ENCODE data around the gene NLRP12. TPM values are rescaled to one million over a fixed set of nuclear protein-coding genes. Genes with fewer than 3 reads are reported as not detected.
"Not testable (repeated sequence)": the region's sequence is repeated elsewhere in the genome, so short reads cannot be mapped to it uniquely, and the experiment has no call there.

Gene NLRP12
- total RNA-seq, 2 donors from 2014 or later, result 0.11 TPM; not detected in 1

- no peak overlapping the region for H3K27ac ChIP-seq
- TF ChIP-seq CTCF (IDR thresholded peaks at IDR 0.05), result no peak
- H3K9me3 ChIP-seq, result no peaks in the 10 kb centered on the region
- no peak for DNase-seq
- H3K4me3 ChIP-seq, result no peak overlapping the region
- intact Hi-C loops (cut with DNase I), result loop anchor here (5.0 to 10.0 kb wide), 3 partner anchors 35 to 175 kb away; partner anchors contain the start of genes CACNG7 and PRKCG
- no peak overlapping the region for H3K9ac ChIP-seq (ENCODE audit: low read depth in 2 of 2, low read length in 2 of 2)
- no peaks in the 10 kb centered on the region for H3K4me1 ChIP-seq
- no peaks in the 10 kb centered on the region for H3K36me3 ChIP-seq
- H3K27me3 ChIP-seq, result no peaks in the 10 kb centered on the region
These were observed 23.4 kb upstream of the NLRP12 start for GRCh38 chr19:53847555-53847954.

DNA sequence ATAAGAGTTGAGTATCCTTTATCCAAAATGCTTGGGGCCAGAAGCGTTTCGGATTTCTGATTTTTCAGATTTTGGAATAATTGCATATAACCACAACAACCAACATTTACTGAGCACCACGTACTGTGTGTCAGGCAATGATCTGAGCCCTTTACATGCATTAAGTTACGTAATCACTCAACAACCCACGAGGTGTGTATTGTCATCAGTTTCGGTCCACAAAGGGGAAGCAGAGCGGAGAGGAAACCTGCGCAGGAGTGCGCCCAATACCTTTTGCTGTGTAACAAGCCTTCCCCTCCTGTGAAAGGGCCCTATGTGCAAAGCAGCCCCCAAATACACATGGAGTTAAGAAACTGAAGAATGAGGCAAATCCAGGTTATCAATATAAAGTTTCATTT is 20.7 kb upstream of the NLRP12 start:
- no peak overlapping the region for H3K4me3 ChIP-seq
- H3K9ac ChIP-seq (ENCODE audit: low read depth in 2 of 2, low read length in 2 of 2), result no peak overlapping the region
- no peak for DNase-seq
- no peaks in the 10 kb centered on the region for H3K9me3 ChIP-seq
- intact Hi-C loops (cut with DNase I), result loop anchor here (5.0 to 10.0 kb wide), 3 partner anchors 37 to 177 kb away; partner anchors contain the start of genes CACNG7 and PRKCG
- H3K4me1 ChIP-seq, result no peaks in the 10 kb centered on the region
- no peaks in the 10 kb centered on the region for H3K36me3 ChIP-seq
- no peak for TF ChIP-seq CTCF (IDR thresholded peaks at IDR 0.05)
- H3K27me3 ChIP-seq, result no peaks in the 10 kb centered on the region
- no peak overlapping the region for H3K27ac ChIP-seq

DNA sequence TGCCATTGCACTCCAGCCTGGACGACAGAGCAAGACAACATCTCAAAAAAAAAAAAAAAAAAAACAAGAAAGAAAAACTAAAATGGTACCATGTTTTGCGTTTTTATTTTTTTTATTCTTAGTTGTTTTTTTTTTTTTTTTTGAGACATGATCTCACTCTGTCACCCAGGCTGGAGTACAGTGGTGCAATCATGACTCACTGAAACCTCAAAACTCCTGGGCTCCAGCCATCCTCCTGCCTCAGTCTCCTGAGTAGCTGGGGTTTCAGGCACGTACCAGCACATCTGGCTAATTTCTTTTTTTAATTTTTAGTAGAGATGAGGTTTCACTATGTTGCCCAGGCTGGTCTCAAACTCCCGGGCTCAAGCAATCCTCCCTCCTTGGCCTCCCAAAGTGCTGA is 16.8 kb upstream of the NLRP12 start:
- intact Hi-C loops (cut with DNase I), result loop anchor here (10.0 kb wide), 1 partner anchor 64 kb away; the partner anchor contains the start of gene CACNG7

DNA sequence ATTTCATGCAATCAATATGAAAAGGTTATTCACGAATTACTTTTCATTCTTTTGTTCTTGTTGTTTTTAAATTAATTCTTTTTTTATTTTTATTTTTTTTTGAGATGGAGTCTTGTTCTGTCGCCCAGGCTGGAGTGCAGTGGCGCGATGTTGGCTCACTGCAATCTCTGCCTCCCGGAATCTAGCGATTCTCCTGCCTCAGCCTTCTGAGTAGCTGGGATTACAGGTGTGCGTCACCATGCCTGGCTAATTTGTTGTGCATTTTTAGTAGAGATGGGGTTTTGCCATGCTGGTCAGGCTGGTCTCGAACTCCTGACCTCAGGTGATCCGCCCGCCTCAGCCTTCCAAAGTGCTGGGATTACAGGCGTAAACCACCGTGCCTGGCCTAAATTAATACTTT is 16.1 kb upstream of the NLRP12 start:
- intact Hi-C loops (cut with DNase I), result loop anchor here (10.0 kb wide), 1 partner anchor 65 kb away; the partner anchor contains the start of gene CACNG7
- H3K4me3 ChIP-seq; H3K36me3 ChIP-seq; H3K4me1 ChIP-seq; DNase-seq; H3K27me3 ChIP-seq; H3K9ac ChIP-seq (ENCODE audit: low read depth in 2 of 2, low read length in 2 of 2); H3K9me3 ChIP-seq; H3K27ac ChIP-seq: not testable (repeated sequence)

More for the DNA sequence above, 16.8 kb upstream of the NLRP12 start:
- H3K4me1 ChIP-seq; H3K9me3 ChIP-seq; H3K4me3 ChIP-seq; H3K36me3 ChIP-seq; DNase-seq; H3K27ac ChIP-seq; H3K9ac ChIP-seq (ENCODE audit: low read depth in 2 of 2, low read length in 2 of 2); H3K27me3 ChIP-seq: not testable (repeated sequence)

- H3K27ac ChIP-seq; intact Hi-C loops (cut with DNase I); H3K9me3 ChIP-seq; H3K9ac ChIP-seq (ENCODE audit: low read depth in 2 of 2, low read length in 2 of 2); H3K4me1 ChIP-seq; H3K27me3 ChIP-seq; DNase-seq; H3K4me3 ChIP-seq; H3K36me3 ChIP-seq: not testable (repeated sequence)
These were observed 14.3 kb upstream of the NLRP12 start for GRCh38 chr19:53838446-53838845.

GRCh38 chr19:53832861-53833260 is 8.7 kb upstream of the NLRP12 start:
- intact Hi-C loops (cut with DNase I); H3K27me3 ChIP-seq; H3K9ac ChIP-seq (ENCODE audit: low read depth in 2 of 2, low read length in 2 of 2); H3K4me3 ChIP-seq; H3K4me1 ChIP-seq; H3K27ac ChIP-seq; DNase-seq; H3K36me3 ChIP-seq; H3K9me3 ChIP-seq: not testable (repeated sequence)

- no peak for TF ChIP-seq CTCF (IDR thresholded peaks at IDR 0.05)
- H3K4me3 ChIP-seq, result no peak overlapping the region
- no peak for DNase-seq
- no peak overlapping the region for H3K9ac ChIP-seq (ENCODE audit: low read depth in 2 of 2, low read length in 2 of 2)
- no peak overlapping the region for H3K27ac ChIP-seq
- H3K9me3 ChIP-seq, result no peaks in the 10 kb centered on the region
- H3K4me1 ChIP-seq, result no peaks in the 10 kb centered on the region
- H3K27me3 ChIP-seq, result no peaks in the 10 kb centered on the region
- H3K36me3 ChIP-seq, result no peaks in the 10 kb centered on the region
- intact Hi-C loops (cut with DNase I), result no loop called here
These were observed 4.4 kb upstream of the NLRP12 start for GRCh38 chr19:53828531-53828930.

All from colonic mucosa (tissue), 4 donors.